ENCODE results near the gene TBK1.

The TBK1 gene

DNA sequence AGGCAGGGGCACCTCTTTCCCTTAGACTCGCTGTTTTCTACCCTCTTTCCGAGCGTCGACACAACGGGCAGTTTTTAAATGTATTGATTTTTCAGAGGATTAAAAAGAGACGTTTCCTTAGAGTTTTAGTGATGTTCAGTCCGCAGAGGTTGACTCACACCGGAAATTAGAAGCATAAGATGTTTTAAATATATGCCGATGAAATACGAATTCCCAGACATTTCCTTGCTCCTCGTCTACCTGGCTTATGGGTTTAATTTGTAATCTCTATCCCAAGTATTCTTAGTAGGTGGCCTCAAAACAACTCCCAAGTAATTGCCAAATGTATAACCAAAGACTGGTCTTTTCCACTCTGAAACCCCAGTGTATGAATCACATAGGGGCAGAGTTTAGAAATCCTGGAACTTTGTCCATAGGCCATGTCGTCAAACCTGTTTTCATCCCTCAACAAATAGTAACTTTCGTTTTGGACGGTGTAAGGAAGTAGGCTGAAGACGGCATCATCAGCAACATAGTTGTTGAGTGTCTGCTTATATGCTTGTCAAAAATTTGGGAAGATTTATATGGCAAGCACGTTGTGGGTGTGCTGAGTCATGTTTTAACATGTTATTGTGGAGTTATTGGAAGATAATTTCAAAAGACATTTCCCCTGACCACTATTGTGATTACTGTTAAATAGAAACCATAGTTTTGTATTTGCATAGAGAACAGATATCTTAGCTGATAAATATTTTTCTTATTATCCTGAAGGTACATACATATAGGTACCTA is 824 bp downstream of the TBK1 start:
- TF ChIP-seq, protein P1, sequence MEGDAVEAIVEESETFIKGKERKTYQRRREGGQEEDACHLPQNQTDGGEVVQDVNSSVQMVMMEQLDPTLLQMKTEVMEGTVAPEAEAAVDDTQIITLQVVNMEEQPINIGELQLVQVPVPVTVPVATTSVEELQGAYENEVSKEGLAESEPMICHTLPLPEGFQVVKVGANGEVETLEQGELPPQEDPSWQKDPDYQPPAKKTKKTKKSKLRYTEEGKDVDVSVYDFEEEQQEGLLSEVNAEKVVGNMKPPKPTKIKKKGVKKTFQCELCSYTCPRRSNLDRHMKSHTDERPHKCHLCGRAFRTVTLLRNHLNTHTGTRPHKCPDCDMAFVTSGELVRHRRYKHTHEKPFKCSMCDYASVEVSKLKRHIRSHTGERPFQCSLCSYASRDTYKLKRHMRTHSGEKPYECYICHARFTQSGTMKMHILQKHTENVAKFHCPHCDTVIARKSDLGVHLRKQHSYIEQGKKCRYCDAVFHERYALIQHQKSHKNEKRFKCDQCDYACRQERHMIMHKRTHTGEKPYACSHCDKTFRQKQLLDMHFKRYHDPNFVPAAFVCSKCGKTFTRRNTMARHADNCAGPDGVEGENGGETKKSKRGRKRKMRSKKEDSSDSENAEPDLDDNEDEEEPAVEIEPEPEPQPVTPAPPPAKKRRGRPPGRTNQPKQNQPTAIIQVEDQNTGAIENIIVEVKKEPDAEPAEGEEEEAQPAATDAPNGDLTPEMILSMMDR (IDR thresholded peaks at IDR 0.05; ENCODE audit: low read depth, low read length) = no peak
- peak overlapping the region; percentile 98 for H3K4me3 ChIP-seq (ENCODE audit: low read depth, low read length)

DNA sequence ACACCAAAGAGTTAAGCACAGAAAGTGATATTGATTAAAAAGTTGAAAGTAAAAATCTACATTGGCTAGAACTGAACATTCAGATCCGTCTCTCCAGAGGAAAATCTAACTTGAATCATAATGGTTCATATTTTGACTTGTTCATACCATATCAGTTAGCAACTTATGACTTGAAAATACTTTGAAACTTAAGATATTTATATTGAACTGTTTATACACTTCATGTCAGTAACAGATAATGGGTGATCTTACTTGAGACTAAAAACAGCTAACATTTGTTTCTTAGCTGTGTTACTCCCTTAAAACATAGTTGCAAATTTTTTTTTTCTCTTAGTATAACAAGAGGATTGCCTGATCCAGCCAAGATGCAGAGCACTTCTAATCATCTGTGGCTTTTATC is 3.6 kb downstream of the TBK1 start:
- no peak overlapping the region for H3K4me3 ChIP-seq (ENCODE audit: low read depth, low read length)

DNA sequence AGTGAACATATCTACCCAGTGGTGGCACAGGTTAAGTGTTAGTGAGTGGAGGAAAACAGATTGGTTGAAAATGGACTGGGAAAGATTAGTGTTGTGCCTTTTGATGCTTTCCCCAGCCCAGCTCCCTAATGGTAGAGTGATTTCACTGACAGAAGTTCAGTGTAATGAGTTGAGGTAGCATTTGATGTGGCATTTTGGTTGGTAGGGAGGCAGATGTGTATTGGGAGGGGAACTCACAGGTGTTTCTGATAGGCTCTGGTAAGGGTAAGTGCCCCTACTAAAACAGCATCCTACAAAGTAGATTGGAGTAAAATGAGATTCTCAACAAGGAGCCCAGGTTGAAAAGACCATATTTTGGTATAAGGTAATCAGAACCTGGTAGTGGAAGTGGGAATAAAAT is 4.2 kb downstream of the TBK1 start:
- no peak overlapping the region for H3K4me3 ChIP-seq (ENCODE audit: low read depth, low read length)
- TF ChIP-seq, protein P1 (IDR thresholded peaks at IDR 0.05; ENCODE audit: low read depth, low read length) = no peak

More for the DNA sequence above, 3.6 kb downstream of the TBK1 start:
- TF ChIP-seq, protein P1 (IDR thresholded peaks at IDR 0.05; ENCODE audit: low read depth, low read length) = no peak

DNA sequence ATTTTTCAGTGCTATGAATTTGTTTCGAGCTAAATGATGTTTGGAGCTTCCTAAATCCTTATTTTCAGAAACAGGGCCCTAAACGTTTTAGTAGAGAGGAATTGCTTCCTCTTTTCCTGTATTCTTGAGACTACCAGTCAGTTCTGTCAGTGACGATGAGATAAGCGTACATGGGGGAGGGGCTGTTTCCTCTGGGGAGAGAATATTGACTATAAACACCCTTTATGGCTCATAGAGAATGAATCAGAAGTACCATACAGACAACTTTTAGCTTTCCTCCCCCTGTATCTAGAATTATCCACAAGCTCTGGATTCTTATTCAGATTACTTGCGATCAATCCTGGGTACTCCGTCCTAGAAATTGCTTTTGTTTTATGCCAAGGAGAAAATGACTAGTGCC is 5.1 kb downstream of the TBK1 start:
- no peak overlapping the region for H3K4me3 ChIP-seq (ENCODE audit: low read depth, low read length)
- TF ChIP-seq, protein P1 (IDR thresholded peaks at IDR 0.05; ENCODE audit: low read depth, low read length) = no peak

DNA sequence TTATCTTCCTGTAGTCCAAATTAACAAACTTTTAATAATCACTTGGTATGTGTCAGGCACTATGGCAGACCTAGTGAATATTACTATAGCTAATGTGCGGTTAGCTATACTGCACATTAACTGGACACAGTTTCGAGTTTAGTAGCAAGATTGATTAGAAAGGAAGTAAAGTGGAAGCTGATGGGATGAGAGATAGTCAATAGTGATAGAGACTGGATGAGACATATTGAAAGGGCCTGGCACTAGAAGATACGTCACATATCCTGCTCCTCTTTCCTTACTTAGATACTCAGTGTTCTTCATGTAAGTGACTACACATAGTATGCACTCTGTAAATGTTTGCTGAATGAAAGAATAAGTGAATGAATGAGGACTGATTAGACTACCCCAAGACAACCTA is 5.5 kb downstream of the TBK1 start:
- H3K4me3 ChIP-seq (ENCODE audit: low read depth, low read length) = no peak overlapping the region
- TF ChIP-seq, protein P1 (IDR thresholded peaks at IDR 0.05; ENCODE audit: low read depth, low read length) = no peak

DNA sequence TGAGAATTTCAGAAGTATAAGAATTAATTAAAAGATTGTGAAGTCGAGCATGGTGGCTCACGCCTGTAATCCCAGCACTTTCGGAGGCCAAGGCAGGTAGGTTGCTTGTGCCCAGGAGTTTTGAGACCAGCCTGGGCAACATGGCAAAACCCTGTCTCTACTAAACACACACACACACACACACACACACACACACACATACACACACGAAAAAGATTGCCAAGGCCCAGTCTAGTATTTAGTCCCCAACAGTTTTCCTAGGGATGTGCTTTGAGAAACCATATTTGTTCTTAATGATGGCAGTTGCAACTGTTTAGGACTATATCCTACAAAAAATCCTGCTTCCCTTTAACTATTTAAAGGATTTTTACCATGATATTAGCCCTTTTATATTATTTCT is 6.0 kb downstream of the TBK1 start:
- H3K4me3 ChIP-seq (ENCODE audit: low read depth, low read length) = no peak overlapping the region
- TF ChIP-seq, protein P1 (IDR thresholded peaks at IDR 0.05; ENCODE audit: low read depth, low read length) = no peak

DNA sequence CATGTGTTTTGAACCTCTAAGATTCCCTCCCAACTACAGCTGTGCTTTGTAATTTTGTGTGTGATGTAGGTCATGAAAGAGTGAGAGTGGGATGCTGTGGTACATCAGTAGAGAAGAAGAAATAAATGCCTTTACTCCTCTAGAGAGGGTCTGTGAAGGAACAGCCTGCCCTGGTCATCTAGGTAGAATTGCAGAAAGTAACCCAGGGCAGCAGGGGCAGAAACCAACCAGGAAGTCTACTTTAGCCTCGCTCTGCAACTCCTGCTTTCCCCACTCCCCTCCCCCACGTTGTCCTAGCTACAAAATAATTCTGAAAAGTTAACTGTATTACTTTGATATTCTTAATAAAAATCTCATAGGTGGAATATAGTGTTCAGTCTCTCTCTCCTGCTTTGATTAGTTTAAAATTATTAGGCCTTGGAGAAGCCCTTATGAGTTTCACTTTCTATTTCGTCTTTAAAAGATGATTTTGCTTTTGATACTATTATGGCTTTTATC is 7.5 kb downstream of the TBK1 start:
- no peak overlapping the region for H3K4me3 ChIP-seq (ENCODE audit: low read depth, low read length)
- TF ChIP-seq, protein P1 (IDR thresholded peaks at IDR 0.05; ENCODE audit: low read depth, low read length) = no peak

Data from WI38 (cell line).